Glomerular visceral epithelial cell (primary cell): Measurements from ENCODE around the gene TSGA10.
"Not testable (repeated sequence)": the region's sequence is repeated elsewhere in the genome, so short reads cannot be mapped to it uniquely, and the experiment has no call there.

Experiments
- DNase-seq: peaks from one replicate; pipeline ENCODE4 v3.0.0-alpha.2; 2016; ENCODE audit errors: extremely low spot score

TSGA10 gene

GRCh38 chr2:99079226-99079625 lies 75.5 kb downstream of the TSGA10 start:
- no peak for DNase-seq

- DNase-seq: no peak
These were observed 82.2 kb downstream of the TSGA10 start for GRCh38 chr2:99072551-99072950.

GRCh38 chr2:99067871-99068625 lies 86.7 kb downstream of the TSGA10 start:
- DNase-seq: no peak

DNA sequence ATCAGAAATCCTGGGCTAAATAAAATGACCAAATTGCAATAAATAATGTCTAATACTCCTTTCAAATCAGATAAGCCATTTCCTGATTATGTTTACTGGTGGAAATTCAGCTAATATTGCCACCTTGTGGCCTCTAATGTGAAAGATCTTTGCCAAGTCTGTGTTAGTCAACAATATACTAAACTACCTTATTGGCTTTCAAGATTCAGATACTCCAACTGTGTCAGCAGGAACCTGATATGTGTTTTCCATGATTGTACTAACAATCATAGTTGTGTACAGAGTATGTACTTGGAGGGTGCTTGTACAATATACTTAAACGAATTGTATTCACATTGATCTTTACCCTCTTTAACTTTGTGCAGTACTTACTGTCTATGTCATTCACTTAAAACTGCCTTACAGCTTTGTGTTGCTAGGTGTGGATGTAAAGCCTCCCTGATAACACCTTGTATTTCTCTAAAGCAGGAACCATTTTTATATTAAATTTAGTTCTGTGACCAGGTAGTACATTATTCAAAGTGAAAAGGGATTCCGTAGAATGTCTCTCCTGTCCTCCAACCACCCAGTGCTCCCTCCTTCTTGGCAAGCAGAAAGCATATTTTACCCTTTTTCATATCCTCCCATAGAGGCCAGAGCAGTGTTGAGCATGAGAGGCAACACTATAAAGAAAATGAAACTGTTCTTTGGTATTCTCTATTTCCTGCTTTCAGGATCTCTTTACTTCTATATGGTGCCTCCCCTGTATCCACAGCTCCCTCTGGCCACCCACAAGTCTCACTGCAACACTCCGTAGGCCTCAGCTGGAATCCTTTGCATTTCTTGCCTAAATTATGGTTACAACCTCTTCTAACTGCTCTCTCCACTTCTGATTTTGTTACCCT lies 88.4 kb downstream of the TSGA10 start:
- peak; percentile 68 for DNase-seq

GRCh38 chr2:99049187-99049586 lies 105.6 kb downstream of the TSGA10 start:
- not testable (repeated sequence) for DNase-seq

GRCh38 chr2:99040736-99041300 lies 113.9 kb downstream of the TSGA10 start:
- not testable (repeated sequence) for DNase-seq

DNA sequence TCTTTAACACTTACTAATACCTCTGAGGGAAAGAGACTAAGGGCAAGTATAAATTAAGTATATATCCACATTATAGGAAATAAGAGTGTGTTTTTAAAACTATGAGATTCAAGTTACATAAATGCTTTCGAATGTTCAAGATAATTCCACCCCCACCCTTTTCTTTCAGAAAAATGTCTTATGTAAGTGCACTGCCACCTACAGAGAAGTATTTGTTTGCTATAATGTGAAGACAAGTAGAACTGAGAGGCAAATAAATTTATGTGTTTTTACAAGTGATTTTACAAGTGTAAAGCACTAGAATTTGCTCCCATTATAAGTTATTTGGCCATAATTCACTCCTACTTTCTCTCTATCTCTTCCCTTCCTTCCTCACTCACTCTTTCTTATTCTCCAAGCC lies 118.8 kb downstream of the TSGA10 start:
- no peak for DNase-seq

- peak; percentile 4 for DNase-seq
These were observed 122.0 kb downstream of the TSGA10 start for GRCh38 chr2:99032786-99033185.

DNA sequence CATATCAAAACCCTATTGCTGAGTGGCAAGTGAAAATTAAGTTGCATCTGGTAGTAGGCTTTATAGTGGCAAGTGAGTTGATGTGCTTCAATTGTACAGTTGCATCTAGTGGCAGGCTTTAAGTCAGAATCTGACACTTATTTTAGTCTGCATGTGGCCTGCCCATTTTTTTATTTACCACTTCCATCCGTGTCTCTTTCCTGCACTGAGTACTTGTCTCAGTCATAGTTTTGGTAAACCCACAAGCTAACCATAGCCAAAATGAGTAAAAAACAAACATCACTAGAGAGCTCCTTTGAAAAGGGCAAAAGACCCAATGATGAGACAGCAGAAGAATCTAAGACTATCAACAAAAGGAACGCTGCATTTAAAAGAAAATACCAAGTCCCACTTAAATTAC lies 122.7 kb downstream of the TSGA10 start:
- no peak for DNase-seq

- no peak for DNase-seq
These were observed 123.3 kb downstream of the TSGA10 start for GRCh38 chr2:99031481-99031880.

- no peak for DNase-seq
These were observed 126.2 kb downstream of the TSGA10 start for GRCh38 chr2:99028558-99028957.

DNA sequence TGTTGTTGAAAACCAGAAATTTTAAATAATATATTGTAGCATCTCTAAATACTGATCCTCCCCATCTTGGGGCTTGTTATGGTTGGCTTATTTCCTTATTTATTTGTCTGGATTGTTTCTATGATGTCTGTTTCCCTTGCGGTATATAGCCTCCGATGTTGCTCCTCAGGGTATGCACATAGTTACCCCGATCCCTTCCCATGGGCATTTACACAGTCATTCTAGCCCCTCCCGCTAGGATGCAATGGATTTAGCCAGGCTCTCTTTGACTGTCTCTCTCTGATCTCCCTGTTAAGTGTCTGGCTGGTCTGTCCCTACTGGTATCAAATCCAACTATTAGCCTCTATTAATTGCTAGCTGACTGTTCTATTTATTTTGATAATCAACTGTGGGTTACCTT lies 126.9 kb downstream of the TSGA10 start:
- no peak for DNase-seq

DNA sequence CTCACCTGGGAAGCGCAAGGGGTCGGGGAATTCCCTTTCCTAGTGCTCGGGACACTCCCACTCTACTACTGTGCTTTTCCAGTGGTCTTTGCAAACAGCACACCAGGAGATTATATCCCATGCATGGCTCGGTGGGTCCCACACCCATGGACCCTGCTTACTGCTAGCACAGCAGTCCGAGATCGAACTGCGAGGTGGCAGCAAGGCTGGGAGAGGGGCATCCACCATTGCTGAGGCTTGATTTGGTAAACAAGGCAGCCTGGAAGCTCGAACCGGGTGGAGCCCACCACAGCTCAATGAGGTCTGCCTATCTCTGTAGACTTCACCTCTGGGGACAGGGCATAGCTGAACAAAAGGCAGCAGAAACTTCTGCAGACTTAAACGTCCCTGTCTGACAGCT lies 154.0 kb downstream of the TSGA10 start:
- no peak for DNase-seq

DNA sequence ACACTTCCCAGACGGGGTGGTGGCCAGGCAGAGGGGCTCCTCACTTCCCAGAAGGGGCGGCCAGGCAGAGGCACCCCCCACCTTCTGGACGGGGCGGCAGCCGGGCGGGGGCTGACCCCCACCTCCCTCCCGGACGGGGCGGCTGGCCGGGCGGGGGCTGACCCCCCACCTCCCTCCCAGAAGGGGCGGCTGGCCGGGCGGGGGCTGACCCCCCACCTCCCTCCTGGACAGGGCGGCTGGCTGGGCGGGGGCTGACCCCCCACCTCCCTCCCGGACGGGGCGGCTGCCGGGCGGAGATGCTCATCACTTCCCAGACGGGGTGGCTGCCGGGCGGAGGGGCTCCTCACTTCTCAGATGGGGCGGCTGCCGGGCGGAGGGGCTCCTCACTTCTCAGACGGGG lies 166.0 kb downstream of the TSGA10 start:
- not testable (repeated sequence) for DNase-seq

DNA sequence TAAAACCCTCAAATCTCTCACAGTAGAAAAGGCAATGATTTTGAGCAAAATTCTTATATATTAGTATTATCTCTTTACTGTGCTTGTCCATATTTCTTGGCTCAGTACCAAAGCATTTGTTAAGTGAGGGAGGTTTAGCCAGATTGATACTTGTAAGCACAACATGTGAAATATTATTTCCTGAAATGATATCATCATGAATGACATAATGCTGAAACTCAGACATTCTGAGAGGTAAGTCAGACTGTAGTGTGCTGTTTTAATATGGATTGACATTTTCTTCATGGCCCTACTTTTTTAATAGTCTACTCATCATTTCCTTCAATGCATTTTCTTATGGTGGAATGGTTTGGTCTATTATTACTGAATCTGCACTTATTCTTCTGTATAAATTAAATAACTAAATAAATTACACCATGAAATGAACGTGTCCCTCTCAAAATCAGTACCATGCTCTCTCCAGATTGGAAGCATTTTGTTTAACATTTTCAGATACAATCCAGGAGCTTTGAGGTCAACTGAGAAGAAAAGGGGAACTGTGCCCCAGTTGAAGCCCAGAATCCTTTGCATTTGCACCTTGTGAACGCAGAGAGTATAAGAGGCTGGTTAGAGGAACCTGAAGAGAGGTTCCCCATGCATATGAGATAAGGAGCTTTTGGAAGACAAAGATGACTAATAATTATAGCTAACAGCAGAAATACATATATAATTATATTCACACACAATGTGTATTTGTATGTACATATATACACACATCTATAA lies 168.7 kb downstream of the TSGA10 start:
- DNase-seq: no peak

GRCh38 chr2:98975611-98976010 lies 179.1 kb downstream of the TSGA10 start:
- DNase-seq: no peak

- DNase-seq: no peak
These were observed 182.1 kb downstream of the TSGA10 start for GRCh38 chr2:98972582-98973167.

DNA sequence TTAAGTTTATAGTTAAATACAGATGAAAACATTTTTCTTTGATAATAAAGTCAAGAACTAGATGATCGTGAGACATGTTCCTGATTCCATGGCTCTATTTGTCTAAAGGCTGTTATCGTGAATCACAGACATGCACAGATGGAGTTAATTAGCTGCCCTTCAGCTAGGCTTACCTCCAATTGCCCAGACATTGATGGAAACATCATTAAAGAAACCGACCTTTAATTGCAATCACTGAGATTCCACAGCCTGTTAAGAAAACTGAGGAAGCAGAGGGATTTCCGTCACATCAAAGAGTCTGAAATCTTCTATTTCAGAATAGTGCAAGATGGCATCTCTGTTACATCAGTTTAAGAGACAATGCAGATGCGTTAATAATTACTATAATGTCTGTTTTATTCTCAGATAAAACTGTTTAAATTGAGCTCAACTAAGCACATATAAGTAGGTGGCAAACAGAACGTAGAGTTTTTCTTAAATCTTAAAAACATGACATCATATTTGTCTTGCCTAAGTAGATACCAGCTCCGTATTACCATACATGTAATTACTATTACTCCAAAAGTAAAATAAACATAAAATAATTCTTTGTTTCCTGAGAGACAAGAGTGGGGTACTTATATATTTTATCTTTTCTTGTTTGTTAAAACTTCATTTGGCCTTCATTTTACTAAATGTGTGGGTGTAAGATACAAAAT lies 194.8 kb downstream of the TSGA10 start:
- DNase-seq: no peak

DNA sequence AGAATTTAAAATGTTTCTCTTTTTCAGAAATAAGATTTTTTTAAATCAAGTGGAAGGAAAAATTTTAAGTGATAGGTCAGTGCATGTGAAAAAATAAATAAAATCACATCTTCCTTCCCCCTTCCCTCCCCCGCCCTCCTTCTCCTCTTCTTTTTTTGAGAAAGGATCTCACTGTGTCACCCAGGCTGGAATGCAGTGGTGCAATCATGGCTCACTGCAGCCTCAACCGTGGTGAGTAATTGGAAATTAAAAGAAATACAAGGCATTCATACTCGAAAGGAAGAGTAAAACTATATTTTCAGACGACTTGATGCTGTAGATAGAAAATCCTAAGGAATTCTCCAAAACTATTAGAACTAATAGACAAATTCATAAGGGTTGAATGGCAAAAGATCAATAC lies 201.8 kb downstream of the TSGA10 start:
- no peak for DNase-seq

GRCh38 chr2:98948956-98949739 lies 205.6 kb downstream of the TSGA10 start:
- DNase-seq: no peak
